GM04504 (cell line): ENCODE data around the gene INSM2.

Source experiments
- DNase-seq: peaks from one replicate; pipeline ENCODE4 v3.0.0-alpha.2; 2012; ENCODE audit warnings: low read depth

The INSM2 gene

GRCh38 chr14:35533357-35534207, at the start of gene INSM2:
TSS of gene INSM2 (plus strand) at chr14:35534164. CDS start at chr14:35534253, 89 bp downstream.
- peak; percentile 7 for DNase-seq

GRCh38 chr14:35492569-35493014, 41.4 kb upstream of the INSM2 start:
- no peak for DNase-seq

- no peak for DNase-seq
Measured at GRCh38 chr14:35495278-35495677, 38.7 kb upstream of the INSM2 start.

- no peak for DNase-seq
Measured at GRCh38 chr14:35499180-35499579, 34.8 kb upstream of the INSM2 start.

- no peak for DNase-seq
Measured at GRCh38 chr14:35503646-35504045, 30.3 kb upstream of the INSM2 start.

GRCh38 chr14:35504260-35504659, 29.7 kb upstream of the INSM2 start:
- DNase-seq = no peak

- no peak for DNase-seq
Measured at GRCh38 chr14:35506461-35506860, 27.5 kb upstream of the INSM2 start.

- no peak for DNase-seq
Measured at GRCh38 chr14:35506927-35507326, 27.0 kb upstream of the INSM2 start.

GRCh38 chr14:35509846-35510245, 24.1 kb upstream of the INSM2 start:
- no peak for DNase-seq

GRCh38 chr14:35512765-35513164, 21.2 kb upstream of the INSM2 start:
- DNase-seq = no peak

- no peak for DNase-seq
Measured at GRCh38 chr14:35515916-35516315, 18.0 kb upstream of the INSM2 start.

- no peak for DNase-seq
Measured at GRCh38 chr14:35519986-35520385, 14.0 kb upstream of the INSM2 start.

GRCh38 chr14:35525695-35526094, 8.3 kb upstream of the INSM2 start:
- DNase-seq = no peak

GRCh38 chr14:35526962-35527361, 7.0 kb upstream of the INSM2 start:
- DNase-seq = no peak

- DNase-seq = no peak
Measured at GRCh38 chr14:35531960-35532747, 1.8 kb upstream of the INSM2 start.

- no peak for DNase-seq
Measured at GRCh38 chr14:35532783-35533356, 1.1 kb upstream of the INSM2 start.

GRCh38 chr14:35534208-35534872, 376 bp downstream of the INSM2 start:
- no peak for DNase-seq

GRCh38 chr14:35534873-35535482, 1.0 kb downstream of the INSM2 start:
- DNase-seq = peak; percentile 26

GRCh38 chr14:35535483-35536112, 1.6 kb downstream of the INSM2 start:
- no peak for DNase-seq

GRCh38 chr14:35539969-35540368, 6.0 kb downstream of the INSM2 start:
- no peak for DNase-seq

- no peak for DNase-seq
Measured at GRCh38 chr14:35543006-35543405, 9.0 kb downstream of the INSM2 start.
